Measurements from ENCODE around the gene TRAF7. TPM values are rescaled to one million over a fixed set of nuclear protein-coding genes. Genes with fewer than 3 reads are reported as not detected.
A peak's percentile ranks its signal among the peaks of the same experiment; 100 is the strongest.
"Not testable (repeated sequence)": the region's sequence is repeated elsewhere in the genome, so short reads cannot be mapped to it uniquely, and the experiment has no call there.

The TRAF7 gene
- total RNA-seq, 1 donor from 2014 or later, result 21.4 TPM

- ATAC-seq; DNase-seq; intact Hi-C loops (cut with micrococcal nuclease): not testable (repeated sequence)
These were observed 37.4 kb upstream of the TRAF7 start for GRCh38 chr16:2117960-2118722.

DNA sequence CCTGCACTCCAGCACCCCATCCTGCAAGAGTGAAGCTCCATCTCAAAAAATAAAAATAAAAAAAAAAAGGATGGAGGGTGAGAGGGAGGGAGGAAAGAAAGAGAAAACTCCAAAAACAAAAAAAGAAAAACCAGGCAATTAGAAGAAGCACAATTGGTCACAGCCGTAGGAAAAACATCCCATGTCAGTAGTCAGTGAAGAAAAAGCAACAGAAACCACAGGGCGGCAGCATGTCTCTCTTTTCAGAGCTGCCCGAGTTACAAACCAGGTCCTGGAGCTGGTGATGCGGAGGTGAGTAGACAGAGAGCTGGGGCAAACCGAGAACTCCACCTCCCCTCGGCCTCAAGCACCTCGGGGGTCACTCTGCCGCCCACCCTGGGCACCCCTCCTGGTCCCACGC is 34.3 kb upstream of the TRAF7 start:
- intact Hi-C loops (cut with micrococcal nuclease); ATAC-seq; DNase-seq: not testable (repeated sequence)

DNA sequence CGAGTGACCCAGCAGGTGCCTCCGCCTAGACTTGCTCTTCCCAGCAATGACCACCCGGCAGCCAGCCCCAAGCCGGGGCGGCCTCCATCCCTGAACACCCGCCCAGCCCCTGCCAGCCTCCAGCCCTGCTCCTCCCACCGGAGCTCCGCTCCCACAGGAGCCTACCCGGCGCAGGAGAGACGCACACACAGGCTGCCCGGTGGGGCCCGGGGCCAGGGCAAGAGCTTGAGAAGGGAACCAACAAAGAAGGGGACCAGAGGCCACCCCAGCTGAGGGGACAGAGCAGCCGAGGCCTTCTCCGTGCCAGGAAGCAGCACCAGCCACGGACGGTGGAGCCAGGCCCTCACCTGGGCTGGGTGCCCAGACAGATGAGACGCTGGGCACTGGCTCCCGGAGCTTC is 33.7 kb upstream of the TRAF7 start:
- intact Hi-C loops (cut with micrococcal nuclease), result no loop called here
- ATAC-seq (peak; percentile 33), DNase-seq (peak; percentile 80)

- ATAC-seq (no peak), DNase-seq (no peak)
- intact Hi-C loops (cut with micrococcal nuclease), result no loop called here
These were observed 33.2 kb upstream of the TRAF7 start for GRCh38 chr16:2122429-2122828.

DNA sequence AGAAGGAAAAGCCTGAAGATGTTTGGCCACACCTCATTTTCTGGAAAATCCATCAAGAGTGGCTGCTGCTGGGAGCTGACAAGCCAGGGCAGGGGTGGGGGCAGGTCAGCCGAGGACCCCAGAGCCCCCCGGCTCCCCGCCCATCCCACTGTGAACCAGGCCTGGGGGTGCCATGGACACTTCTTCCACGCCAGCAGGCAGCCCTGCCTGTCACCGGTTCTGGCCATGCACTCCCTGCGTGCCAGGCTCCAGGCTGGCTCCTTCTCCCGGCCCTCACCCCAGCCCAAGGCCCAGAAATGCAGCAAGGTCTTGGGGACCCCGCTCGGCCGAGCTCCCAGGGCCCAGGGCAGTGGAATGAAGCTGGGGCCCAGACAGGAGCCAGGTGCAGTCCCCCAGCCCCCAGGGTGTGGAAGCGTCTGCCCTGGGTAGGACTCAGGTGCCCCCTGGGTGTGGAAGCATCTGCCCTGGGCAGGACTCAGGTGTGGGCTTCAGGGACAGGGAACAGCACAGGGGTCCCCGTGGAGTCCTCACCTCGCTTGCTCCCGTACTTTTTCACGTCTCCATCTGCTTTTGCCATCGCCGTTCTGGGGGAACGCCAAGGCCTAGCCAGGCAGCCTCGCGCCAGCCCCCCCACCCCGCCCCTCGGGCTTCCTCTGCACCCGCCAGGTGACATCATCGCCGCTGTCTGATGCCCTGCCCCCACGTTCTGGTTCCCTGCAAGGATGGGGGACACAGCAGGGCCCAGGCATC is 32.5 kb upstream of the TRAF7 start:
- intact Hi-C loops (cut with micrococcal nuclease); DNase-seq: not testable (repeated sequence)
- ATAC-seq, result peak; percentile 3

DNA sequence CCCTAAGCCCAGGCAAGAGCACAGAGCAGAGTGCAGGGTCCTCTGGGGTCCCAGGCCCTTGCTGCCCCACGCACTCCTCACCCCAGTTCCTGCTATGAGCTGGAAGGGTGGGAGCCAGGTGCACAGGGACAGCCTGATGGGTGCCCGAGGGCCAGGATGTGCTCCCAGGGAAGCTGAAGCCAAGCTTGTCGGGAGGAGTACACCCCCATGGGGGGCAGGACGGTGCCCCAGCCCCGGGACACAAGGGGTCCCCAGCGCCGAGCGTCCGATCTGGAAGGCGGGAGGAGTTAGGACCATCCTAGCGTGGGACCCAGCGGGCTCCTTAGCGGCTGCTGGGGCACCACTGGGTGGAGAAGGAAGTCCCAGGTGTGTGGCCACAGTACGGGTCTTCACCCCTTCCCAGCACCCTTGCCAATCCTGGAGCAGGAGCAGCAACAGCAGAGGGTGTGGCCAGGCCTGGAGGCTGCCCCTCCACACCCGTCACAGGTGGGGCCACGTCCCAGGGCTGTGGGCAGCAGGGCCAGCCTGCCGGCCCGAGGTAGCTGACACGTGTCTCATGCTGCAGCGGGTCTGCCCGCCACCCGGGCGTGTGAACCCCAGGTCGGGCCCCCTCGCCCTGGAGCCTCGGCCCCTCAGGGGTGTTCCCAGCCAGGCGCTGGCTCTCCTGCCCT is 31.7 kb upstream of the TRAF7 start:
- DNase-seq; intact Hi-C loops (cut with micrococcal nuclease): not testable (repeated sequence)
- ATAC-seq, result peak; percentile 15

DNA sequence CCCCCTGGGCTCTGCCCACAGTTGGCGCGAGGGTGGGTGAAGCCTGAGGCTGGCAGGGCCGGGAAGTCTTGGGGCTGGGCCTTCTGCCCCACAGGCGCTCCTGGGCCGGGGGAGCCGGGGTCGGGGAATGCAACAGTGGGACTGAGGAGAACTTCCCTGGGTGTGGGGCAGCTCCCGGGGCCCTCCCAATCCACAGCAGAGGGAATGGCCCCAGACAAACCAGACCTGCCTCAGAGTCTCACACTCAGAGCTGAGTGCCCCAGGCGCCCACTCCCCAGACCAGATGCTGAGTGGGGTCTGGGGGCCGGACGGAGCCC is 31.2 kb upstream of the TRAF7 start:
- ATAC-seq, result peak; percentile 8
- intact Hi-C loops (cut with micrococcal nuclease), result not testable (repeated sequence)

DNA sequence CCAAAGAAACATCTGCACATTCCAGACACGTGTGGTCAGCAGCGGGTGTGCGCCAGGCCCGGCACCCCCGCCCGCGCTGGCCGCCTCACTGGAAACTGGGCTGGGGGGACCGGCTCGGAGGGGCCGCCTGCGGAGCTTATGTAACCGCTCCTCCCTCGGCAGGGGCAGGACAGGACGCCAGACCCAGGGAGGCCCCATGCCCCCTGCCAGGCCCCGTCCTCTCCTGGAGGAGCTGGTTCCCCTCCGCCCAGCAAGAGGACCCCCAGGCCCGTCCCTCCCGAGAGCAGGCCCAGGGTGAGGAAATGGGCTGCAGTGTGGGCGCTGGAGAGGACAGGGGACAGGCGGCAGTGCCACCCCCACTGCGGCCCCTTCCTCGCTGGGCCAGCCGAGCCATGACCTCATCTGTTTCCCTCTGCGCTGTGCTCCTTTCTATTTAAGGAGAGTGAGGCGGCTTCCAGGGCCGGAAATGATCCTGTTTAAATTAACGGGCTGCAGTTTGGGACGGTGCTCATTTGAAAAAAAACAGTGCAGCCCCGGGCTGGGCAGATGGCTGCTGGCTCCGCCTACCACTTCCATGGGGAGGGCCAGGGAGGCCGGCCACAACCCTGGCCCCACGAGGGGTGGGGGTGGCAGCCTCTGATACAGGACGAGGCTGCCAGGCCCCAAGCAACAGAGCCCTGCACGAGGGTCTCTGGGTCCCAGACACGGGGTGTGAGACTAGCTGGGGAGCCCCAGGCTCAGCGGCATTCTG is 30.7 kb upstream of the TRAF7 start:
- peak; percentile 82 for DNase-seq
- ATAC-seq, result peak; percentile 64
- intact Hi-C loops (cut with micrococcal nuclease), result not testable (repeated sequence)

More for the DNA sequence above, 31.2 kb upstream of the TRAF7 start:
- not testable (repeated sequence) for DNase-seq

DNA sequence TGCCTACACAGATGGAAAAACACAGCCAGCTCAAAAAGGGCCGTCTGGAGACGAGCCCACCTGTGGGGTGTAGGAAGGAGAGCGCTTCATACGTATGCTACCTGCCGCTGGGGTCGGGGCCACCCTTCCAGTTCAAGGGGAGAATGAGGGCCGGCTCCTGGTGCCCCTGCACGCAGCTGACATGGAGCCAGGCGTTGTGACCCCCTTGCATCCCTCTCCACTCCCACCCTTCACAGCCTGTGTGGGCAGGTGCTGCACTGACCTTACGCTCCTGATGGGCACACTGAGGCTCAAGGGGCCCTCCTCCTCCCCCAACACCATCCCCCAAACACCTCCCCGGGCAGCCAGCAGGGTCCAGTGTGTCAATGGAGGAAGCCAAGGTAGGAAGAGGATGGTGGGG is 30.0 kb upstream of the TRAF7 start:
- intact Hi-C loops (cut with micrococcal nuclease); DNase-seq; ATAC-seq: not testable (repeated sequence)

GRCh38 chr16:2126161-2126743 is 29.3 kb upstream of the TRAF7 start:
- peak; percentile 34 for ATAC-seq
- DNase-seq, result peak; percentile 76
- intact Hi-C loops (cut with micrococcal nuclease), result not testable (repeated sequence)

GRCh38 chr16:2126928-2127556 is 28.5 kb upstream of the TRAF7 start:
- ATAC-seq; intact Hi-C loops (cut with micrococcal nuclease): not testable (repeated sequence)
- peak; percentile 59 for DNase-seq

DNA sequence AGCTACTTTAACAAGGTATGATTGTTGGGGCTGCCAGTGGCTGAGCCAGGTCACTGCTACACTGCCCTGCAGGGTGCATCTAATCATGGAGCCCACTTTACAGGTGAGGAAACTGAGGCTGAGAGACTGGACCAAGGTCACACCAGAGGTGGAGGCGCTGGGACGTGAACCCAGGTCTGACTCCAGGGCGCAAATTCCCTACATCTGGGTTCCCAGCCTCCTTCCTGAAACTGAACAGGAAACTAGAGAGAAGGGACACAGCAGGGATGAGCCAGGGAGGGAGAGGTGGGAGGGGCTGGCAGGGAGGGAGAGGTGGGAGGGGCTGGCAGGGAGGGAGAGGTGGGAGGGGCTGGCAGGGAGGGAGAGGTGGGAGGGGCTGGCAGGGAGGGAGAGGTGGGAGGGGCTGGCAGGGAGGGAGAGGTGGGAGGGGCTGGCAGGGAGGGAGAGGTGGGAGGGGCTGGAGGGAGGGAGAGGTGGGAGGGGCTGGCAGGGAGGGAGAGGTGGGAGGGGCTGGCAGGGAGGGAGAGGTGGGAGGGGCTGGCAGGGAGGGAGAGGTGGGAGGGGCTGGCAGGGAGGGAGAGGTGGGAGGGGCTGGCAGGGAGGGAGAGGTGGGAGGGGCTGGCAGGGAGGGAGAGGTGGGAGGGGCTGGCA is 27.8 kb upstream of the TRAF7 start:
- DNase-seq; intact Hi-C loops (cut with micrococcal nuclease): not testable (repeated sequence)
- peak; percentile 16 for ATAC-seq

- intact Hi-C loops (cut with micrococcal nuclease); ATAC-seq; DNase-seq: not testable (repeated sequence)
These were observed 26.3 kb upstream of the TRAF7 start for GRCh38 chr16:2129251-2129650.

GRCh38 chr16:2129890-2130447 is 25.6 kb upstream of the TRAF7 start:
- ATAC-seq; DNase-seq; intact Hi-C loops (cut with micrococcal nuclease): not testable (repeated sequence)

DNA sequence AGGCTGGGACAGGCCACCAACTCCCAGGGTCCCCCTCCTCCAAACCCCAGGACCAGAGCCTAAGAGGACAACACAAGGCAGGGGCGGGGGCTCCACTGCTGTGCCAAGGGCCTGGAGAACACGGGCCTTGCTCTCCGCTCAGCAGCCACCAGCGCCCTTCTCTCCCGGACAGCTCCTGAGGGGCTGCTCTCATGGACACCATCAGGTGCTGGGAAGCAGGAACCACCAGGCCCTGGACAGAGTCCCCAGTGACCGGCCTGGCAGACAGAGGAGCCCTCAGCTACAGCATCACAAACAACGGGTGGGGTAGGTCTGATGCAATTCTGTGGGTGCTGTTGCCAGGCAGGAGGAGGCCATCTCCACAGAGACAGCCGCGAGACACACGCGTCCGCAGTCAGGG is 21.8 kb upstream of the TRAF7 start:
- DNase-seq; ATAC-seq; intact Hi-C loops (cut with micrococcal nuclease): not testable (repeated sequence)

GRCh38 chr16:2135071-2135470 is 20.5 kb upstream of the TRAF7 start:
- intact Hi-C loops (cut with micrococcal nuclease); ATAC-seq: not testable (repeated sequence)
- DNase-seq, result peak; percentile 75

DNA sequence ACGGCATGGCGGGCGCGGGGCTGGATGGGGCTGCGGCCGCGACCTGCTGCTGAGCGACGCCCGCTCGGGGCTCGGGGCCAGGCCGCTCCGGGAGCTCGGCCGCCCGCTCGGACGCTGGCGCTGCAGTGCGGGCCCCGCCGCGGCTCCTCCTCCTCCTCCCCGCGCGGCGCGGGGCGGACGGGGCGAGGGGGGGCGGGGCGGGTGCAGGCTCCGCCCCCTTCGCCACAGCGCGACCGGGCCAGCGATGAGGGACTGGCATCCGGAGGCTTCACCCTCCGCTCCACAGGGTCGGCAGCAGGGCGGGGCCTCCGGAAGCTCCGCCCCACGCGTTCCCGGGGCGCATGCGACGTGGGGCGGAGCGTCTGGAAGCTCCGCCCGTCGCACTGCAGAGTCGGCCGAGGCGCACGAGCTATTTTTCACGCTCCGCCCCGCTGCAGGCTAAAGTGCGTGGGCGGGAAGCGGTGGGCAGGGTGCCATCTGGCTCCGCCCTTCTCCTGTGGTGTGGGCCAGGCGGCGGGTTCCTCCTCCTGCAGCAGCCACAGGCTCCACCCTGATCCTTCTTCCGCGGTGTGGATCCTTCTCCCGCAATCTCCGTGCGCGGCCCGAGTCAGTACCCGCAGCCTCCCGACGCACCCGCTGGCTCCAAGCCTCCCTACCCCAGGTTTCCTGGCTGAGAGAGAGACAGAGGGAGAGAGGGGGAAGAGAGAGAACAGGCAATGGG is 19.7 kb upstream of the TRAF7 start, which contains the start of gene PKD1:
Gene PKD1, minus strand, starts transcription at position 129 of the 721 bp plus-strand sequence. CDS start 209 bp downstream, outside the sequence.
- ATAC-seq (peak; percentile 90), DNase-seq (peak; percentile 100)
- intact Hi-C loops (cut with micrococcal nuclease), result not testable (repeated sequence)
